K562 (cell line): ENCODE measurements around the gene ASXL2. TPM values are rescaled to one million over a fixed set of nuclear protein-coding genes. Genes with fewer than 3 reads are reported as not detected.

ENCODE experiments used
- CBFB ChIP-seq: sonication (generic); formaldehyde crosslinking; IDR thresholded peaks from 2 replicates; pipeline ENCODE4 v1.4.0; 2020; ENCODE audit warnings: mild to moderate bottlenecking, missing genetic modification reagents
- CBX1 ChIP-seq: sonication (generic); IDR thresholded peaks from 2 replicates; pipeline ENCODE4 v1.6.1; 2016; ENCODE audit warnings: antibody characterized with exemption, low read depth, mild to moderate bottlenecking
- CCAR2 ChIP-seq: fragments of 200-400 bp; formaldehyde crosslinking; IDR thresholded peaks from 2 replicates; pipeline ENCODE4 v1.6.1; 2017; ENCODE audit warnings: mild to moderate bottlenecking, low read depth, low read length
- CEBPG ChIP-seq, 3 experiments: fragments of 200-800 bp in 1 of 3; sonication (Bioruptor generic) in 1 of 3; sonication (generic) in 1 of 3; formaldehyde crosslinking in 1 of 3; IDR thresholded peaks in 2 of 3; conservative IDR thresholded peaks in 1 of 3; 2 replicates each; pipeline versions ENCODE4 v1.6.1 to v1.8.0; 2016 to 2022; ENCODE audit warnings: missing compliant biosample characterization in 2 of 3, missing genetic modification characterization in 2 of 3, mild to moderate bottlenecking in 1 of 3, missing genetic modification reagents in 1 of 3
- CREM ChIP-seq: IDR thresholded peaks from 2 replicates; pipeline ENCODE4 v1.6.1; 2014; ENCODE audit warnings: antibody characterized with exemption, low read depth
- DACH1 ChIP-seq: fragments of 450-650 bp; IDR thresholded peaks from 2 replicates; pipeline ENCODE4 v1.6.1; 2018; ENCODE audit not compliant: partially characterized antibody
- FOXJ2 ChIP-seq: fragments of 200-800 bp; sonication (Bioruptor generic); IDR thresholded peaks from 2 replicates; pipeline ENCODE4 v1.6.1; 2016; ENCODE audit warnings: missing genetic modification characterization, missing compliant biosample characterization
- KDM1A ChIP-seq, 2 experiments: fragments of 450-650 bp; IDR thresholded peaks; 2 replicates each; pipeline ENCODE4 v1.6.1; 2016; ENCODE audit warnings: mild to moderate bottlenecking in 2 of 2
- LEF1 ChIP-seq: fragments of 450-650 bp; IDR thresholded peaks from 2 replicates; pipeline ENCODE4 v1.6.1; 2016; ENCODE audit warnings: mild to moderate bottlenecking
- MTA3 ChIP-seq: fragments of 450-650 bp; formaldehyde crosslinking; IDR thresholded peaks from 2 replicates; pipeline ENCODE4 v1.6.1; 2017; ENCODE audit warnings: mild to moderate bottlenecking, borderline replicate concordance
- MXI1 ChIP-seq: IDR thresholded peaks from 2 replicates; pipeline ENCODE4 v1.6.1; 2011; ENCODE audit warnings: low read depth, mild to moderate bottlenecking, improper control_type of control experiment, low read length
- NONO ChIP-seq, 2 experiments: fragments of 200-400 bp in 1 of 2; fragments of 450-650 bp in 1 of 2; formaldehyde crosslinking in 1 of 2; IDR thresholded peaks; 2 replicates each; pipeline ENCODE4 v1.6.1; 2017; ENCODE audit warnings: low read depth in 2 of 2, mild to moderate bottlenecking in 2 of 2, moderate library complexity in 2 of 2, low read length in 1 of 2
- NR3C1 ChIP-seq: sonication (generic); formaldehyde crosslinking; IDR thresholded peaks from 2 replicates; pipeline ENCODE4 v1.8.1; 2022; ENCODE audit warnings: missing genetic modification reagents
- RBFOX2 ChIP-seq: fragments of 200-400 bp; formaldehyde crosslinking; IDR thresholded peaks from 2 replicates; pipeline ENCODE4 v1.6.1; 2017; ENCODE audit warnings: low read depth, mild to moderate bottlenecking, low read length, moderate library complexity
- RBM17 ChIP-seq: fragments of 200-400 bp; formaldehyde crosslinking; IDR thresholded peaks from 2 replicates; pipeline ENCODE4 v1.6.1; 2017; ENCODE audit warnings: low read depth, mild to moderate bottlenecking, low read length, borderline replicate concordance
- RFX5 ChIP-seq: IDR thresholded peaks from 2 replicates; pipeline ENCODE4 v1.6.1; 2011; ENCODE audit warnings: low read depth, mild to moderate bottlenecking, improper control_type of control experiment, low read length
- STAG1 ChIP-seq: sonication (generic); formaldehyde crosslinking; IDR thresholded peaks from 2 replicates; pipeline ENCODE4 v1.5.0; 2020; ENCODE audit warnings: missing genetic modification reagents, borderline replicate concordance
- ZC3H8 ChIP-seq: fragments of 450-650 bp; IDR thresholded peaks from 2 replicates; pipeline ENCODE4 v1.6.1; 2017
- ZKSCAN8 ChIP-seq: fragments of 200-800 bp; sonication (Bioruptor generic); IDR thresholded peaks from 2 replicates; pipeline ENCODE4 v1.6.1; 2016; ENCODE audit warnings: missing genetic modification characterization, missing compliant biosample characterization
- ZNF184 ChIP-seq: sonication (generic); formaldehyde crosslinking; IDR thresholded peaks from 2 replicates; pipeline ENCODE4 v1.5.0; 2020; ENCODE audit warnings: missing genetic modification reagents
- ZNF316 ChIP-seq: fragments of 450-650 bp; IDR thresholded peaks from 2 replicates; pipeline ENCODE4 v1.6.1; 2016
- ZNF707 ChIP-seq: fragments of 250-450 bp; sonication (Bioruptor Pico); conservative IDR thresholded peaks from 2 replicates; pipeline ENCODE4 v1.8.0; 2022; ENCODE audit warnings: inconsistent platforms, mild to moderate bottlenecking, moderate library complexity
- polyA plus RNA-seq, 8 experiments: library from polyadenylated mRNA; depleted of rRNA in 4 of 8; stranded (reverse) in 5 of 8; unstranded in 3 of 8; fragments of >200 nt; fragmentation: Nextera tagmentation in 2 of 8; fragmentation: Illumina TruSeq in 1 of 8; extraction: Ambion mirVana in 2 of 8; extraction: Trizol in 1 of 8; gene quantifications; 2 replicates each; pipeline versions ENCODE4 v1.2.1 to v1.2.3, GENCODE V29; 2011 to 2014; ENCODE audit warnings: inconsistent platforms in 1 of 8, missing spikeins in 1 of 8
- total RNA-seq, 7 experiments: library from RNA; depleted of rRNA in 6 of 7; stranded (reverse); fragments of >200 nt in 6 of 7; fragmentation: Illumina TruSeq in 2 of 7; extraction: Trizol in 2 of 7; gene quantifications; 2 replicates each; pipeline versions ENCODE4 v1.2.1 to v1.2.3, GENCODE V29; 2011 to 2021; ENCODE audit warnings: low replicate concordance in 1 of 7
- TF ChIP-seq, protein P1 (sequence below): sonication (generic); formaldehyde crosslinking; IDR thresholded peaks from 2 replicates; pipeline ENCODE4 v1.4.0; 2020; ENCODE audit warnings: mild to moderate bottlenecking, missing genetic modification reagents
- TF ChIP-seq, protein P2 (sequence below): fragments of 450-650 bp; IDR thresholded peaks from 2 replicates; pipeline ENCODE4 v1.7.1; 2018; ENCODE audit warnings: mild to moderate bottlenecking, low read depth; ENCODE audit not compliant: partially characterized antibody

Gene ASXL2
- total and polyA plus RNA-seq, 9 of the 15 experiments (the other 6 are each of a cell fraction or from before 2014, with no cell fraction given): 2.2 to 25.9 (median 9.0) TPM

DNA sequence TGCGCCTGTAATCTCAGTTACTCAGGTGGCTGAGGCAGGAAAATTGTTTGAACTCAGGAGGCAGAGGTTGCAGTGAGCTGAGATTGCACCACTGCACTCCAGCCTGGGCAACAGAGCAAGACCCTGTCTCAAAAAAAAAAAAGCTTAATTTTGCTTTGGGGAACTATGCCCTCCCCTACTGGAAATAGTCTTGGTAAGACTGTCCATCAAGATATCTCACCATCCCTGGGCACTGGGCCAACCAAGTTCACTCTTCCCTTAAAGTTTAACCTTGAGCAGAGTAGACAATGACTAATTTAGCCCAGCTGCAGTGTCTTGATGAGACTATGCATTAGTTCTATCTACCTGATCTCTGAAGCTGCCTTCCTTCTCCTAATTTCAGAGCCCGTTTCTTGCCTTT lies 44.7 kb downstream of the ASXL2 start (continued):
- TF ChIP-seq ZC3H8: no peak
- TF ChIP-seq MTA3: no peak
- TF ChIP-seq CCAR2: no peak
- no peak for TF ChIP-seq RFX5
- TF ChIP-seq CBFB (CRISPR knock-in tag): no peak
- no peak for TF ChIP-seq ZNF184
- TF ChIP-seq CREM: peak; percentile 7; the same call in 1 of the 2 replicates
- no peak for TF ChIP-seq CEBPG (CRISPR knock-in tag; IDR thresholded peaks at IDR 0.05)
- TF ChIP-seq CEBPG (tag; conservative IDR thresholded peaks at IDR 0.05 in 1 of 2, IDR thresholded peaks at IDR 0.05 in 1 of 2): no peak
- no peak for TF ChIP-seq NONO (IDR thresholded peaks at IDR 0.05; ENCODE audit: low read depth in 2 of 2, low read length in 1 of 2)
- TF ChIP-seq FOXJ2 (tag): no peak
- TF ChIP-seq KDM1A (IDR thresholded peaks at IDR 0.05): peak in 1 of 2 experiments; percentile 39; a peak in 1 of 4 replicates
- no peak for TF ChIP-seq ZNF707 (CRISPR knock-in tag)
- TF ChIP-seq MXI1: no peak
- TF ChIP-seq, protein P1, sequence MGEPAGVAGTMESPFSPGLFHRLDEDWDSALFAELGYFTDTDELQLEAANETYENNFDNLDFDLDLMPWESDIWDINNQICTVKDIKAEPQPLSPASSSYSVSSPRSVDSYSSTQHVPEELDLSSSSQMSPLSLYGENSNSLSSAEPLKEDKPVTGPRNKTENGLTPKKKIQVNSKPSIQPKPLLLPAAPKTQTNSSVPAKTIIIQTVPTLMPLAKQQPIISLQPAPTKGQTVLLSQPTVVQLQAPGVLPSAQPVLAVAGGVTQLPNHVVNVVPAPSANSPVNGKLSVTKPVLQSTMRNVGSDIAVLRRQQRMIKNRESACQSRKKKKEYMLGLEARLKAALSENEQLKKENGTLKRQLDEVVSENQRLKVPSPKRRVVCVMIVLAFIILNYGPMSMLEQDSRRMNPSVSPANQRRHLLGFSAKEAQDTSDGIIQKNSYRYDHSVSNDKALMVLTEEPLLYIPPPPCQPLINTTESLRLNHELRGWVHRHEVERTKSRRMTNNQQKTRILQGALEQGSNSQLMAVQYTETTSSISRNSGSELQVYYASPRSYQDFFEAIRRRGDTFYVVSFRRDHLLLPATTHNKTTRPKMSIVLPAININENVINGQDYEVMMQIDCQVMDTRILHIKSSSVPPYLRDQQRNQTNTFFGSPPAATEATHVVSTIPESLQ (CRISPR knock-in tag): no peak
- TF ChIP-seq CBX1: no peak
- no peak for TF ChIP-seq RBFOX2
- no peak for TF ChIP-seq ZNF316
- peak; percentile 34 for TF ChIP-seq DACH1
- no peak for TF ChIP-seq RBM17
- TF ChIP-seq NR3C1: no peak
- TF ChIP-seq, protein P2, sequence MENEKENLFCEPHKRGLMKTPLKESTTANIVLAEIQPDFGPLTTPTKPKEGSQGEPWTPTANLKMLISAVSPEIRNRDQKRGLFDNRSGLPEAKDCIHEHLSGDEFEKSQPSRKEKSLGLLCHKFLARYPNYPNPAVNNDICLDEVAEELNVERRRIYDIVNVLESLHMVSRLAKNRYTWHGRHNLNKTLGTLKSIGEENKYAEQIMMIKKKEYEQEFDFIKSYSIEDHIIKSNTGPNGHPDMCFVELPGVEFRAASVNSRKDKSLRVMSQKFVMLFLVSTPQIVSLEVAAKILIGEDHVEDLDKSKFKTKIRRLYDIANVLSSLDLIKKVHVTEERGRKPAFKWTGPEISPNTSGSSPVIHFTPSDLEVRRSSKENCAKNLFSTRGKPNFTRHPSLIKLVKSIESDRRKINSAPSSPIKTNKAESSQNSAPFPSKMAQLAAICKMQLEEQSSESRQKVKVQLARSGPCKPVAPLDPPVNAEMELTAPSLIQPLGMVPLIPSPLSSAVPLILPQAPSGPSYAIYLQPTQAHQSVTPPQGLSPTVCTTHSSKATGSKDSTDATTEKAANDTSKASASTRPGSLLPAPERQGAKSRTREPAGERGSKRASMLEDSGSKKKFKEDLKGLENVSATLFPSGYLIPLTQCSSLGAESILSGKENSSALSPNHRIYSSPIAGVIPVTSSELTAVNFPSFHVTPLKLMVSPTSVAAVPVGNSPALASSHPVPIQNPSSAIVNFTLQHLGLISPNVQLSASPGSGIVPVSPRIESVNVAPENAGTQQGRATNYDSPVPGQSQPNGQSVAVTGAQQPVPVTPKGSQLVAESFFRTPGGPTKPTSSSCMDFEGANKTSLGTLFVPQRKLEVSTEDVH: no peak
- TF ChIP-seq STAG1 (CRISPR knock-in tag): no peak
- TF ChIP-seq LEF1: no peak
- TF ChIP-seq ZKSCAN8 (CRISPR knock-in tag): no peak
